ENCODE measurements around the gene ABHD12B.
"Not testable (repeated sequence)": the region's sequence is repeated elsewhere in the genome, so short reads cannot be mapped to it uniquely, and the experiment has no call there.

Gene ABHD12B

GRCh38 chr14:50917449-50917848 lies 45.6 kb downstream of the ABHD12B start:
- H3K9me3 ChIP-seq = peaks cover 8% of the 10 kb centered on the region
- peaks cover 100% of the 10 kb centered on the region for H3K36me3 ChIP-seq
- peak overlapping the region; percentile 40 for H3K27ac ChIP-seq
- H3K4me1 ChIP-seq (ENCODE audit: control insufficient read depth in 1 of 2, insufficient read depth in 1 of 2, low read depth in 1 of 2, low read length in 1 of 2) = no peaks in the 10 kb centered on the region
- H3K4me3 ChIP-seq (ENCODE audit: low read depth in 1 of 2, low read length in 1 of 2) = no peak overlapping the region
- no peaks in the 10 kb centered on the region for H3K27me3 ChIP-seq
- no peak for TF ChIP-seq CTCF (IDR thresholded peaks at IDR 0.05)

- peak overlapping the region; percentile 50 for H3K27ac ChIP-seq
- H3K27me3 ChIP-seq; H3K4me1 ChIP-seq (ENCODE audit: control insufficient read depth in 1 of 2, insufficient read depth in 1 of 2, low read depth in 1 of 2, low read length in 1 of 2); H3K9me3 ChIP-seq; H3K4me3 ChIP-seq (ENCODE audit: low read depth in 1 of 2, low read length in 1 of 2): not testable (repeated sequence)
- H3K36me3 ChIP-seq = peaks cover 100% of the 10 kb centered on the region
These were observed 47.7 kb downstream of the ABHD12B start for GRCh38 chr14:50919524-50919923.

- Histone ChIP-seq H3K4me1 (ENCODE audit: control insufficient read depth in 1 of 2, insufficient read depth in 1 of 2, low read depth in 1 of 2, low read length in 1 of 2) (peaks cover 20 to 21% of the 10 kb centered on the region in 2 experiments), H3K4me3 (ENCODE audit: low read depth in 1 of 2, low read length in 1 of 2) (no peak overlapping the region), H3K36me3 (peaks cover 100% of the 10 kb centered on the region), H3K27ac (peak overlapping the region; percentile 50), H3K9me3 (peaks cover 8% of the 10 kb centered on the region), H3K27me3 (no peaks in the 10 kb centered on the region)
- no peak for TF ChIP-seq CTCF (IDR thresholded peaks at IDR 0.05)
These were observed 48.8 kb downstream of the ABHD12B start for GRCh38 chr14:50920482-50921230.

- H3K27me3 ChIP-seq = no peaks in the 10 kb centered on the region
- TF ChIP-seq CTCF (IDR thresholded peaks at IDR 0.05) = no peak
- H3K27ac ChIP-seq = peak overlapping the region; percentile 53
- peaks cover 90% of the 10 kb centered on the region for H3K36me3 ChIP-seq
- H3K9me3 ChIP-seq = no peaks in the 10 kb centered on the region
- peaks cover 41 to 43% of the 10 kb centered on the region in 2 experiments for H3K4me1 ChIP-seq (ENCODE audit: control insufficient read depth in 1 of 2, insufficient read depth in 1 of 2, low read depth in 1 of 2, low read length in 1 of 2)
- no peak overlapping the region for H3K4me3 ChIP-seq (ENCODE audit: low read depth in 1 of 2, low read length in 1 of 2)
These were observed 51.0 kb downstream of the ABHD12B start for GRCh38 chr14:50922803-50923202.

- TF ChIP-seq CTCF (IDR thresholded peaks at IDR 0.05) = no peak
- Histone ChIP-seq H3K9me3 (no peaks in the 10 kb centered on the region), H3K27me3 (no peaks in the 10 kb centered on the region), H3K4me1 (ENCODE audit: control insufficient read depth in 1 of 2, insufficient read depth in 1 of 2, low read depth in 1 of 2, low read length in 1 of 2) (peaks cover 56 to 57% of the 10 kb centered on the region in 2 experiments), H3K27ac (peak overlapping the region; percentile 86), H3K4me3 (ENCODE audit: low read depth in 1 of 2, low read length in 1 of 2) (no peak overlapping the region), H3K36me3 (peaks cover 88% of the 10 kb centered on the region)
These were observed 52.4 kb downstream of the ABHD12B start for GRCh38 chr14:50924236-50924635.

- Histone ChIP-seq H3K27me3 (no peaks in the 10 kb centered on the region), H3K9me3 (no peaks in the 10 kb centered on the region), H3K36me3 (peaks cover 88% of the 10 kb centered on the region), H3K4me1 (ENCODE audit: control insufficient read depth in 1 of 2, insufficient read depth in 1 of 2, low read depth in 1 of 2, low read length in 1 of 2) (peaks cover 62 to 63% of the 10 kb centered on the region in 2 experiments), H3K27ac (peak overlapping the region; percentile 86), H3K4me3 (ENCODE audit: low read depth in 1 of 2, low read length in 1 of 2) (no peak overlapping the region)
- no peak for TF ChIP-seq CTCF (IDR thresholded peaks at IDR 0.05)
These were observed 53.0 kb downstream of the ABHD12B start for GRCh38 chr14:50924843-50925242.
